ENCODE data around the gene SPRYD3. TPM values are rescaled to one million over a fixed set of nuclear protein-coding genes. Genes with fewer than 3 reads are reported as not detected.

Gene SPRYD3
- total and polyA plus RNA-seq, 2 experiments from 2014 or later, result 4.3 to 5.4 TPM

DNA sequence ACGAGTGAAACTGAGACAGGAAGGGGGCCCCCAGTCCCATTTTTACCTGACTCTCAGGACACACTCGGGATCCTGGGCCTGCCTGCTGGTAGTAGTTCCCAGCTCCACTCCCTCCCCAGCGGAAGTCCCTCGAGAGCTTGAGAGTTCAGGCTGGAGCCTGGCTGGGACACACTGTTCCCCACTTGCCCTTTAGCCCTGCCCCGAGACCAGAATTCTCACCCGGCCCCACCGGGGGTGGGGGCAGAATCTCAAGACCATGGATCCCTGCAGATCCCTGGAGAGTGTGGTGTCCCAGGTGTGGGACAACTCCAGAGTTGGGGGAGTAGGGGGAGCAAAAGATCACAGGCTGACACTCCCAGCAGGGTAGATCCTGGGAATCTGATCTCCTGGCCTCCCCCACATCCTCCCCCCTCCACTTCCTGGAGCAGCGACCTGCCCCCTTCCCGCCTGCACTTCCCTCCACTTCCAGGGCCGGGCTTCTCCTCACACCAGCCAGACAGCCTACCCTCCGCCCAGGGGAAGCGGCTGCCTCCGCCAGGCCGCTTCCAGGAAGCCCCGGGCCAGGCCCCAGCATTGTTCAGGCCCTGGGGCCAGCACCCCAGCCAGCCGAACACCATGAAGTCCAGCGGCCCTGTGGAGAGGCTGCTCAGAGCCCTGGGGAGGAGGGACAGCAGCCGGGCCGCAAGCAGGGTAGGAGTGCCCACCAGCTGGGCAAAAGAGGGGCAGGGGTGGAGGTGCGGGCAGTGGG is 29.4 kb downstream of the SPRYD3 start, which contains the start of gene TNS2:
TSS of gene TNS2 (plus strand) at position 495 of the 748 bp plus-strand sequence. CDS start at position 616, 121 bp downstream.
- TF ChIP-seq CREB1 (CRISPR knock-in tag; IDR thresholded peaks at IDR 0.05; ENCODE audit: low read depth), result no peak
- no peak for TF ChIP-seq NANOG (IDR thresholded peaks at IDR 0.05; ENCODE audit: borderline replicate concordance)
- TF ChIP-seq, protein P1, sequence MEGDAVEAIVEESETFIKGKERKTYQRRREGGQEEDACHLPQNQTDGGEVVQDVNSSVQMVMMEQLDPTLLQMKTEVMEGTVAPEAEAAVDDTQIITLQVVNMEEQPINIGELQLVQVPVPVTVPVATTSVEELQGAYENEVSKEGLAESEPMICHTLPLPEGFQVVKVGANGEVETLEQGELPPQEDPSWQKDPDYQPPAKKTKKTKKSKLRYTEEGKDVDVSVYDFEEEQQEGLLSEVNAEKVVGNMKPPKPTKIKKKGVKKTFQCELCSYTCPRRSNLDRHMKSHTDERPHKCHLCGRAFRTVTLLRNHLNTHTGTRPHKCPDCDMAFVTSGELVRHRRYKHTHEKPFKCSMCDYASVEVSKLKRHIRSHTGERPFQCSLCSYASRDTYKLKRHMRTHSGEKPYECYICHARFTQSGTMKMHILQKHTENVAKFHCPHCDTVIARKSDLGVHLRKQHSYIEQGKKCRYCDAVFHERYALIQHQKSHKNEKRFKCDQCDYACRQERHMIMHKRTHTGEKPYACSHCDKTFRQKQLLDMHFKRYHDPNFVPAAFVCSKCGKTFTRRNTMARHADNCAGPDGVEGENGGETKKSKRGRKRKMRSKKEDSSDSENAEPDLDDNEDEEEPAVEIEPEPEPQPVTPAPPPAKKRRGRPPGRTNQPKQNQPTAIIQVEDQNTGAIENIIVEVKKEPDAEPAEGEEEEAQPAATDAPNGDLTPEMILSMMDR (conservative IDR thresholded peaks at IDR 0.05; ENCODE audit: low read depth in 2 of 2), result peak in 1 of 2 experiments; percentile 2; a peak in 1 of 4 replicates
- no peak for TF ChIP-seq STAT1 (IDR thresholded peaks at IDR 0.05; ENCODE audit: unreplicated experiment)
- TF ChIP-seq EZH2phosphoT487 (IDR thresholded peaks at IDR 0.05; ENCODE audit: unreplicated experiment), result no peak
- TF ChIP-seq, protein P2, sequence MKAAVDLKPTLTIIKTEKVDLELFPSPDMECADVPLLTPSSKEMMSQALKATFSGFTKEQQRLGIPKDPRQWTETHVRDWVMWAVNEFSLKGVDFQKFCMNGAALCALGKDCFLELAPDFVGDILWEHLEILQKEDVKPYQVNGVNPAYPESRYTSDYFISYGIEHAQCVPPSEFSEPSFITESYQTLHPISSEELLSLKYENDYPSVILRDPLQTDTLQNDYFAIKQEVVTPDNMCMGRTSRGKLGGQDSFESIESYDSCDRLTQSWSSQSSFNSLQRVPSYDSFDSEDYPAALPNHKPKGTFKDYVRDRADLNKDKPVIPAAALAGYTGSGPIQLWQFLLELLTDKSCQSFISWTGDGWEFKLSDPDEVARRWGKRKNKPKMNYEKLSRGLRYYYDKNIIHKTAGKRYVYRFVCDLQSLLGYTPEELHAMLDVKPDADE (IDR thresholded peaks at IDR 0.05), result peak; percentile 46; the same call in 1 of the 2 replicates
- TF ChIP-seq ZNF331 (CRISPR knock-in tag; IDR thresholded peaks at IDR 0.05; ENCODE audit: low read depth), result no peak
- no peak for TF ChIP-seq JUNB (IDR thresholded peaks at IDR 0.05; ENCODE audit: unreplicated experiment)
- TF ChIP-seq, protein P3, sequence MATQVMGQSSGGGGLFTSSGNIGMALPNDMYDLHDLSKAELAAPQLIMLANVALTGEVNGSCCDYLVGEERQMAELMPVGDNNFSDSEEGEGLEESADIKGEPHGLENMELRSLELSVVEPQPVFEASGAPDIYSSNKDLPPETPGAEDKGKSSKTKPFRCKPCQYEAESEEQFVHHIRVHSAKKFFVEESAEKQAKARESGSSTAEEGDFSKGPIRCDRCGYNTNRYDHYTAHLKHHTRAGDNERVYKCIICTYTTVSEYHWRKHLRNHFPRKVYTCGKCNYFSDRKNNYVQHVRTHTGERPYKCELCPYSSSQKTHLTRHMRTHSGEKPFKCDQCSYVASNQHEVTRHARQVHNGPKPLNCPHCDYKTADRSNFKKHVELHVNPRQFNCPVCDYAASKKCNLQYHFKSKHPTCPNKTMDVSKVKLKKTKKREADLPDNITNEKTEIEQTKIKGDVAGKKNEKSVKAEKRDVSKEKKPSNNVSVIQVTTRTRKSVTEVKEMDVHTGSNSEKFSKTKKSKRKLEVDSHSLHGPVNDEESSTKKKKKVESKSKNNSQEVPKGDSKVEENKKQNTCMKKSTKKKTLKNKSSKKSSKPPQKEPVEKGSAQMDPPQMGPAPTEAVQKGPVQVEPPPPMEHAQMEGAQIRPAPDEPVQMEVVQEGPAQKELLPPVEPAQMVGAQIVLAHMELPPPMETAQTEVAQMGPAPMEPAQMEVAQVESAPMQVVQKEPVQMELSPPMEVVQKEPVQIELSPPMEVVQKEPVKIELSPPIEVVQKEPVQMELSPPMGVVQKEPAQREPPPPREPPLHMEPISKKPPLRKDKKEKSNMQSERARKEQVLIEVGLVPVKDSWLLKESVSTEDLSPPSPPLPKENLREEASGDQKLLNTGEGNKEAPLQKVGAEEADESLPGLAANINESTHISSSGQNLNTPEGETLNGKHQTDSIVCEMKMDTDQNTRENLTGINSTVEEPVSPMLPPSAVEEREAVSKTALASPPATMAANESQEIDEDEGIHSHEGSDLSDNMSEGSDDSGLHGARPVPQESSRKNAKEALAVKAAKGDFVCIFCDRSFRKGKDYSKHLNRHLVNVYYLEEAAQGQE (IDR thresholded peaks at IDR 0.05; ENCODE audit: unreplicated experiment), result no peak
- no peak for TF ChIP-seq ZNF114 (CRISPR knock-in tag; IDR thresholded peaks at IDR 0.05)
- TF ChIP-seq EZH2 (IDR thresholded peaks at IDR 0.05; ENCODE audit: low read depth, unreplicated experiment), result no peak
- TF ChIP-seq, protein P4, sequence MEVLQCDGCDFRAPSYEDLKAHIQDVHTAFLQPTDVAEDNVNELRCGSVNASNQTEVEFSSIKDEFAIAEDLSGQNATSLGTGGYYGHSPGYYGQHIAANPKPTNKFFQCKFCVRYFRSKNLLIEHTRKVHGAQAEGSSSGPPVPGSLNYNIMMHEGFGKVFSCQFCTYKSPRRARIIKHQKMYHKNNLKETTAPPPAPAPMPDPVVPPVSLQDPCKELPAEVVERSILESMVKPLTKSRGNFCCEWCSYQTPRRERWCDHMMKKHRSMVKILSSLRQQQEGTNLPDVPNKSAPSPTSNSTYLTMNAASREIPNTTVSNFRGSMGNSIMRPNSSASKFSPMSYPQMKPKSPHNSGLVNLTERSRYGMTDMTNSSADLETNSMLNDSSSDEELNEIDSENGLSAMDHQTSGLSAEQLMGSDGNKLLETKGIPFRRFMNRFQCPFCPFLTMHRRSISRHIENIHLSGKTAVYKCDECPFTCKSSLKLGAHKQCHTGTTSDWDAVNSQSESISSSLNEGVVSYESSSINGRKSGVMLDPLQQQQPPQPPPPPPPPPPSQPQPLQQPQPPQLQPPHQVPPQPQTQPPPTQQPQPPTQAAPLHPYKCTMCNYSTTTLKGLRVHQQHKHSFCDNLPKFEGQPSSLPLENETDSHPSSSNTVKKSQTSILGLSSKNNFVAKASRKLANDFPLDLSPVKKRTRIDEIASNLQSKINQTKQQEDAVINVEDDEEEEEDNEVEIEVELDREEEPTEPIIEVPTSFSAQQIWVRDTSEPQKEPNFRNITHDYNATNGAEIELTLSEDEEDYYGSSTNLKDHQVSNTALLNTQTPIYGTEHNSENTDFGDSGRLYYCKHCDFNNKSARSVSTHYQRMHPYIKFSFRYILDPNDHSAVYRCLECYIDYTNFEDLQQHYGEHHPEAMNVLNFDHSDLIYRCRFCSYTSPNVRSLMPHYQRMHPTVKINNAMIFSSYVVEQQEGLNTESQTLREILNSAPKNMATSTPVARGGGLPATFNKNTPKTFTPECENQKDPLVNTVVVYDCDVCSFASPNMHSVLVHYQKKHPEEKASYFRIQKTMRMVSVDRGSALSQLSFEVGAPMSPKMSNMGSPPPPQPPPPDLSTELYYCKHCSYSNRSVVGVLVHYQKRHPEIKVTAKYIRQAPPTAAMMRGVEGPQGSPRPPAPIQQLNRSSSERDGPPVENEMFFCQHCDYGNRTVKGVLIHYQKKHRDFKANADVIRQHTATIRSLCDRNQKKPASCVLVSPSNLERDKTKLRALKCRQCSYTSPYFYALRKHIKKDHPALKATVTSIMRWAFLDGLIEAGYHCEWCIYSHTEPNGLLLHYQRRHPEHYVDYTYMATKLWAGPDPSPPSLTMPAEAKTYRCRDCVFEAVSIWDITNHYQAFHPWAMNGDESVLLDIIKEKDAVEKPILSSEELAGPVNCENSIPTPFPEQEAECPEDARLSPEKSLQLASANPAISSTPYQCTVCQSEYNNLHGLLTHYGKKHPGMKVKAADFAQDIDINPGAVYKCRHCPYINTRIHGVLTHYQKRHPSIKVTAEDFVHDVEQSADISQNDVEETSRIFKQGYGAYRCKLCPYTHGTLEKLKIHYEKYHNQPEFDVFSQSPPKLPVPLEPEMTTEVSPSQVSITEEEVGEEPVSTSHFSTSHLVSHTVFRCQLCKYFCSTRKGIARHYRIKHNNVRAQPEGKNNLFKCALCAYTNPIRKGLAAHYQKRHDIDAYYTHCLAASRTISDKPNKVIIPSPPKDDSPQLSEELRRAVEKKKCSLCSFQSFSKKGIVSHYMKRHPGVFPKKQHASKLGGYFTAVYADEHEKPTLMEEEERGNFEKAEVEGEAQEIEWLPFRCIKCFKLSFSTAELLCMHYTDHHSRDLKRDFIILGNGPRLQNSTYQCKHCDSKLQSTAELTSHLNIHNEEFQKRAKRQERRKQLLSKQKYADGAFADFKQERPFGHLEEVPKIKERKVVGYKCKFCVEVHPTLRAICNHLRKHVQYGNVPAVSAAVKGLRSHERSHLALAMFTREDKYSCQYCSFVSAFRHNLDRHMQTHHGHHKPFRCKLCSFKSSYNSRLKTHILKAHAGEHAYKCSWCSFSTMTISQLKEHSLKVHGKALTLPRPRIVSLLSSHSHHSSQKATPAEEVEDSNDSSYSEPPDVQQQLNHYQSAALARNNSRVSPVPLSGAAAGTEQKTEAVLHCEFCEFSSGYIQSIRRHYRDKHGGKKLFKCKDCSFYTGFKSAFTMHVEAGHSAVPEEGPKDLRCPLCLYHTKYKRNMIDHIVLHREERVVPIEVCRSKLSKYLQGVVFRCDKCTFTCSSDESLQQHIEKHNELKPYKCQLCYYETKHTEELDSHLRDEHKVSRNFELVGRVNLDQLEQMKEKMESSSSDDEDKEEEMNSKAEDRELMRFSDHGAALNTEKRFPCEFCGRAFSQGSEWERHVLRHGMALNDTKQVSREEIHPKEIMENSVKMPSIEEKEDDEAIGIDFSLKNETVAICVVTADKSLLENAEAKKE (CRISPR knock-in tag; IDR thresholded peaks at IDR 0.05), result no peak
- TF ChIP-seq POLR2AphosphoS5 (IDR thresholded peaks at IDR 0.05; ENCODE audit: low read depth), result peak; percentile 33; the same call in 1 of the 2 replicates
- H3K9me2 ChIP-seq (ENCODE audit: insufficient read depth), result no peaks in the 10 kb centered on the region
- H3K4me3 ChIP-seq, result peak within 1 kb of the TSS; percentile 64
- H3K4me1 Mint-ChIP-seq, result peaks cover 60% of the 10 kb centered on the region
- H3F3A ChIP-seq (replicated peaks; ENCODE audit: low read depth), result peaks cover 43% of the 10 kb centered on the region
- H3K27me3 ChIP-seq (ENCODE audit: insufficient read depth), result peaks cover 16% of the 10 kb centered on the region
- peak within 1 kb of the TSS; percentile 89 for H3K4me2 ChIP-seq
- H3K27ac ChIP-seq (ENCODE audit: low read depth), result peak within 1 kb of the TSS; percentile 88
- peaks cover 16% of the 10 kb centered on the region; the same call in 1 of the 2 replicates for H3K79me2 ChIP-seq (replicated peaks; ENCODE audit: insufficient read depth)
- H2AFZ ChIP-seq, result no peak within 1 kb of the TSS
- peaks cover 16% of the 10 kb centered on the region for H4K20me1 ChIP-seq (replicated peaks; ENCODE audit: insufficient read depth)
- peaks cover 19% of the 10 kb centered on the region for H3K36me3 Mint-ChIP-seq (ENCODE audit: low read depth)
- peak within 1 kb of the TSS; percentile 21 for H3K27ac Mint-ChIP-seq
- peaks cover 66% of the 10 kb centered on the region for H3K4me1 ChIP-seq (ENCODE audit: insufficient read depth)
- H3K36me3 ChIP-seq (ENCODE audit: insufficient read depth), result no peaks in the 10 kb centered on the region; the same call in 1 of the 2 replicates
- DNase-seq (ENCODE audit: low spot score) (peak; percentile 82), ATAC-seq (peak; percentile 6)
- H3K27me3 Mint-ChIP-seq (ENCODE audit: insufficient read depth, low read depth, poor library complexity), result peaks cover 44% of the 10 kb centered on the region
- H3K9me3 Mint-ChIP-seq, result peaks cover 2% of the 10 kb centered on the region; the same call in 2 of the 3 replicates
- peak within 1 kb of the TSS; percentile 66 for H3K4me3 Mint-ChIP-seq

Data from GM23338 (cell line).